ENCODE data around the gene FAM3D.
"Not testable (repeated sequence)": the region's sequence is repeated elsewhere in the genome, so short reads cannot be mapped to it uniquely, and the experiment has no call there.

The FAM3D gene

GRCh38 chr3:58706395-58707167, 40.0 kb upstream of the FAM3D start:
- CTCF ChIA-PET: no interaction called here
- no peak for TF ChIP-seq CTCF (IDR thresholded peaks at IDR 0.05; ENCODE audit: control extremely low read depth, extremely low read depth, low read depth, missing control alignments)
- POLR2A ChIA-PET: no interaction called here
- no peak for DNase-seq (ENCODE audit: extremely low spot score)

- POLR2A ChIA-PET: no interaction called here
- CTCF ChIA-PET: no interaction called here
- no peak for DNase-seq (ENCODE audit: extremely low spot score)
- no peak for TF ChIP-seq CTCF (IDR thresholded peaks at IDR 0.05; ENCODE audit: control extremely low read depth, extremely low read depth, low read depth, missing control alignments)
Observed at GRCh38 chr3:58704745-58705144, 38.2 kb upstream of the FAM3D start.

GRCh38 chr3:58704304-58704703, 37.7 kb upstream of the FAM3D start:
- POLR2A ChIA-PET; DNase-seq (ENCODE audit: extremely low spot score): not testable (repeated sequence)
- CTCF ChIA-PET: interaction anchor here (1.4 kb wide), 1 partner anchor 10 kb away, joined by 5 read pairs; no protein-coding TSS in a partner anchor

- CTCF ChIA-PET: no interaction called here
- no peak for TF ChIP-seq CTCF (IDR thresholded peaks at IDR 0.05; ENCODE audit: control extremely low read depth, extremely low read depth, low read depth, missing control alignments)
- no peak for DNase-seq (ENCODE audit: extremely low spot score)
- POLR2A ChIA-PET: no interaction called here
Observed at GRCh38 chr3:58698246-58698645, 31.7 kb upstream of the FAM3D start.

- TF ChIP-seq CTCF (IDR thresholded peaks at IDR 0.05; ENCODE audit: control extremely low read depth, extremely low read depth, low read depth, missing control alignments): no peak
- ChIA-PET POLR2A (no interaction called here), CTCF (interaction anchor here (1.4 to 2.6 kb wide), 2 partner anchors 11 to 17 kb away, joined by 3 to 8 read pairs; no protein-coding TSS in a partner anchor)
- DNase-seq (ENCODE audit: extremely low spot score): no peak
Observed at GRCh38 chr3:58697561-58697960, 31.0 kb upstream of the FAM3D start.

GRCh38 chr3:58696813-58697212, 30.2 kb upstream of the FAM3D start:
- CTCF ChIA-PET: interaction anchor here (1.4 to 2.6 kb wide), 3 partner anchors 12 to 21 kb away, joined by 3 to 8 read pairs (median 6); no protein-coding TSS in a partner anchor
- POLR2A ChIA-PET; DNase-seq (ENCODE audit: extremely low spot score): not testable (repeated sequence)

- no peak for DNase-seq (ENCODE audit: extremely low spot score)
- CTCF ChIA-PET: interaction anchor here (1.4 to 2.6 kb wide), 4 partner anchors 7 to 22 kb away, joined by 3 to 8 read pairs (median 6); no protein-coding TSS in a partner anchor
- POLR2A ChIA-PET: no interaction called here
- TF ChIP-seq CTCF (IDR thresholded peaks at IDR 0.05; ENCODE audit: control extremely low read depth, extremely low read depth, low read depth, missing control alignments): no peak
Observed at GRCh38 chr3:58696093-58696492, 29.5 kb upstream of the FAM3D start.

GRCh38 chr3:58695284-58695683, 28.7 kb upstream of the FAM3D start:
- POLR2A ChIA-PET; DNase-seq (ENCODE audit: extremely low spot score): not testable (repeated sequence)
- CTCF ChIA-PET: interaction anchor here (0.9 to 2.6 kb wide), 6 partner anchors 8 to 125 kb away, joined by 3 to 8 read pairs (median 4); no protein-coding TSS in a partner anchor
